Daoy (cell line): ENCODE measurements around the gene SEMA4B. TPM values are rescaled to one million over a fixed set of nuclear protein-coding genes. Genes with fewer than 3 reads are reported as not detected.
"Not testable (repeated sequence)": the region's sequence is repeated elsewhere in the genome, so short reads cannot be mapped to it uniquely, and the experiment has no call there.

Source experiments
- DNase-seq: peaks from one replicate; pipeline ENCODE4 v3.0.0-alpha.2; 2015; ENCODE audit warnings: low read depth
- total RNA-seq: library from RNA; depleted of rRNA; stranded (reverse); fragments of >200 nt; shearing (Covaris generic); gene quantifications from 2 replicates; pipeline ENCODE4 v1.2.3, GENCODE V29; 2014; rRNA removed

SEMA4B gene, protein sequence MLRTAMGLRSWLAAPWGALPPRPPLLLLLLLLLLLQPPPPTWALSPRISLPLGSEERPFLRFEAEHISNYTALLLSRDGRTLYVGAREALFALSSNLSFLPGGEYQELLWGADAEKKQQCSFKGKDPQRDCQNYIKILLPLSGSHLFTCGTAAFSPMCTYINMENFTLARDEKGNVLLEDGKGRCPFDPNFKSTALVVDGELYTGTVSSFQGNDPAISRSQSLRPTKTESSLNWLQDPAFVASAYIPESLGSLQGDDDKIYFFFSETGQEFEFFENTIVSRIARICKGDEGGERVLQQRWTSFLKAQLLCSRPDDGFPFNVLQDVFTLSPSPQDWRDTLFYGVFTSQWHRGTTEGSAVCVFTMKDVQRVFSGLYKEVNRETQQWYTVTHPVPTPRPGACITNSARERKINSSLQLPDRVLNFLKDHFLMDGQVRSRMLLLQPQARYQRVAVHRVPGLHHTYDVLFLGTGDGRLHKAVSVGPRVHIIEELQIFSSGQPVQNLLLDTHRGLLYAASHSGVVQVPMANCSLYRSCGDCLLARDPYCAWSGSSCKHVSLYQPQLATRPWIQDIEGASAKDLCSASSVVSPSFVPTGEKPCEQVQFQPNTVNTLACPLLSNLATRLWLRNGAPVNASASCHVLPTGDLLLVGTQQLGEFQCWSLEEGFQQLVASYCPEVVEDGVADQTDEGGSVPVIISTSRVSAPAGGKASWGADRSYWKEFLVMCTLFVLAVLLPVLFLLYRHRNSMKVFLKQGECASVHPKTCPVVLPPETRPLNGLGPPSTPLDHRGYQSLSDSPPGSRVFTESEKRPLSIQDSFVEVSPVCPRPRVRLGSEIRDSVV
- total RNA-seq, result 16.2 and 31.4 TPM in 2 replicates

DNA sequence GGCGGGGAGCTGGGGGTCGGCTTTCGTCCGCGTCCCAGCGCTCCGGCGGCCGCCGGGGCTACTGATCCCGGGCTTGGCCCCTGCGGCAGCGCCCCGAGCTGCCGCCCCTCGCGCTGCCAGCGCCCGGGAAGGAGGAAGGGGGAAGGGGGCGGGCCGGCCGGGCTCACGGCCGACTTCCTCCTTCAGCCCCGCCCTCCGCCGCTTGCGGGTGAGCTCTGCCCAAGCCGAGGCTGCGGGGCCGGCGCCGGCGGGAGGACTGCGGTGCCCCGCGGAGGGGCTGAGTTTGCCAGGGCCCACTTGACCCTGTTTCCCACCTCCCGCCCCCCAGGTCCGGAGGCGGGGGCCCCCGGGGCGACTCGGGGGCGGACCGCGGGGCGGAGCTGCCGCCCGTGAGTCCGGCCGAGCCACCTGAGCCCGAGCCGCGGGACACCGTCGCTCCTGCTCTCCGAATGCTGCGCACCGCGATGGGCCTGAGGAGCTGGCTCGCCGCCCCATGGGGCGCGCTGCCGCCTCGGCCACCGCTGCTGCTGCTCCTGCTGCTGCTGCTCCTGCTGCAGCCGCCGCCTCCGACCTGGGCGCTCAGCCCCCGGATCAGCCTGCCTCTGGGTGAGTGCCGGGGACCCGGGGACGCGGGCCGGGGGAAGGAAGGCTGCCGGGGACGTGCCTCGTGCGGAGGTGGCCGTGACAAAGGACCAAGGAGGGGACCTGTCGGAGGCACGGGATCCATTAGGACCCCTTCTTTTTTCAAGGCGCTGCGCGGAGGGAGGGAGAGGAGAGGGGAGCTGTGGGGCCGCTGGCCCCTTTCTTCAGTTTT, at the start of gene SEMA4B:
TSS of gene SEMA4B (plus strand) at position 201 of the 814 bp plus-strand sequence. CDS start at position 450, 249 bp downstream.
- peak; percentile 80 for DNase-seq

DNA sequence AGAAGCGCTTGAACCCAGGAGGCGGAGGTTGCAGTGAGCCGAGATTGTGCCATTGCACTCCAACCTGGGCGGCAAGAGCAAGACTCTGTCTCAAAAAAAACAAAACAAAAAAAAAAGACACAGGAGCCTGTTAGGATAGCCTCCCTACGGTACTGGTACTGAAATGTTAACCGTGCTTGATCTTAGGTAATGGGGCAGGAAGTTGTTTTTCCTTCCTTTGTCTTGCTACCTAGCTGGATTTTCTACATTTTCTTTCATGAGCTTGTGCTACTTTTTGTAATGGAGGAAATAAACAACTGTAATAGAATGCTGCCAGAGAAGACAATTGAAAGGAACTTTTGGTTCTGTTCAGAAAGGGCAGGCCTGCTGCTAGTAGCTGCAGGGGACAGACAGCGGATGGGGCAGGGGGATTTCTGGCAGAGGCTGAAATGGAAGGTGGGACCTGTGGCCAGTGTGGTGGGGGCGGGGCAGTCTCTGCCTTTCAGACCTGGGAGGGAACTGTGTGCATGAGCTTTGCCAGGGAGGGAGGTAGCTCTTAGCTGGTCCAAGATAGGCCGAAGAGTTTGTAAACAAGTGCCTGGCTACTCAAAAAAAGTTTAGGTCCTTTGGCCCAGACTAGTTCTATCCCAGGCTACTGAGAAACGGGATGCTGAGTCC, 49.0 kb upstream of the SEMA4B start:
- DNase-seq, result no peak

DNA sequence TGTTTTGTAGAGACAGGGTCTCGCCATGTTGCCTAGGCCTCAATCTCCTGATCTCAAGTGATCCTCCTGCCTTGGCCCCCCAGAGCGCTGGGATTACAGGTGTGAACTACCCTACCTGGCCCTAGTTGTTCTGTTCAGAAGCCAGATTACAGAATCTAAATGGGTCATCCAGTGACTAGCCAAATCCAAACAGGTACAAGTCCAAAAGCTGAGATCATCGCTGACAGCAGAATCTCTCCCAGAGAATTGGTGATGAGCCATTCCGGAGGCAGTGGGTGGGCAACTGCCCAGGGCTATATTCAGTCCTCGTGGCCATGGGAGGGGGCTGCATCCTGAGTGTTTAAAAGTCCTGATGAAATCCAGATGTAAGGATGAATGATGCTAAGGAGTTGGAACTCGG, 47.5 kb upstream of the SEMA4B start:
- no peak for DNase-seq

DNA sequence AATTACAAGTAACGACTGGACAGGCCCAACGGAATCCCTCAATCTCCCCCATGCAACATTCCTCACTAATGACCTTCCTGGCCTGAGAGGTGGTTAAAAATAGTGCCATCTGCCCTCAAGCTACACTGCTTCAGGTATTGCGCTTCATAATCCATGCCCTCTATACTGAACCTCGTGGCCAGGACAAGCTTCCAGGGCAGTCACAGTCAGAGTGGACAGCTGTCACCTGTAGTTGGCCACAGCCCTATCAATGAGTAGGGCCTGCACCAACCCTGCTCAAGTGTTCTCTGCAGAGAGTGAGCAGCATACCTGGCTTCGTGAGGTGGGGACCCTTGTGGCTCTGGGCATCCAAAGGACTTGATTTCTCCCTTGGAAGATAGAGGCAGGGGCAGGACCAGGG, 46.9 kb upstream of the SEMA4B start:
- no peak for DNase-seq

DNA sequence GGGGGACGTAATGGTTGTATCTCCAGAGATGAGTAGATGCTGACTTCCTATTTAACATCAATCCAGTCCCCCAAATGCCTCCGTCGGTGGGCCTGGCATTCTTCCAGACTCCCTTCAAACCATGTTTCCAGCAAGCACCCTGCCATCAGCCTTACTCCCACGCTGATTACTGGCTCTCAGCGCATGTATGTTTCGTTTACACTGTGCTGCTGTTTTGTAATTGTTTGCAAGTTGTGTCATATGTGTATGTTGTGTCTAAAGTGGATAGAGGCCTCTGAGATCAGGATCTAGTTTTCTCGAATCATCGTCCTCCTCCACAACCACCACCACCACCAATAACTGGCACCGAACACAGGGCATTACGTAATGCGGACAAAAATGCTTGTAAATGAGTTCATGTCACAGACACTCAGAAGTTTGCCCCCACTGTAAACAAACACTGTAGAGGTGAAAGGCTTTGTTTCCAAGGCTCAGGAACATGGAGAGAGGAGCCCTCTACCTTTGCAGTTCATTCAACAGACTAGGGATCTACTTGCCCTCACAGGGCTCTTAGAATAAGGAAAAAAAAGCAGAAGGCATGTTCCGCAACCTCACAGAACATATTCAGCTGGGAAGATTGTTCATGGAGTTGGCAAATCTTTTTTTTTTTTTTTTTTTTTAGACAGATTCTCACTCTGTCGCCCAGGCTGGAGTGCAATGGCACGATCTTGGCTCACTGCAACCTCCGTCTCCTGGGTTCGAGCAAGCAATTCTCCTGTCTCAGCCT, 46.1 kb upstream of the SEMA4B start:
- peak; percentile 94 for DNase-seq

DNA sequence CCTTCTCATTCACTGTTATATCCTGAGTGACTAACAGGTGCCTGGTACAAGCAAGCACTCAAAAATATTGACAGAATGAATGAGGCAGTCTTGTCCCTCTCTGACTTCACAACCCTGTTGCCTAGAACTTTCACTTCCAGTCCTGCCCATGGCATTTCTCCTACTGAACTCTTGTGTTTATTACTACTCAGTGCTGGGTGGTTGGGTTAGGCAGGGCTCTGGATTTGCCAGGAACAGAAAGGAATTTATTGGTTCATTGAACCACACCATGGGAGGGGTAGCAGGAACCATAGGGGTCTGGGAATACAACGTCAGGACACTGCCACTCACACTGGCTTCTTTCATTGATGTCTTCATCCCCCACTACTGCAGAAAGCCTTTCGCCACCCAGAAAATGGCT, 41.9 kb upstream of the SEMA4B start:
- DNase-seq, result no peak

DNA sequence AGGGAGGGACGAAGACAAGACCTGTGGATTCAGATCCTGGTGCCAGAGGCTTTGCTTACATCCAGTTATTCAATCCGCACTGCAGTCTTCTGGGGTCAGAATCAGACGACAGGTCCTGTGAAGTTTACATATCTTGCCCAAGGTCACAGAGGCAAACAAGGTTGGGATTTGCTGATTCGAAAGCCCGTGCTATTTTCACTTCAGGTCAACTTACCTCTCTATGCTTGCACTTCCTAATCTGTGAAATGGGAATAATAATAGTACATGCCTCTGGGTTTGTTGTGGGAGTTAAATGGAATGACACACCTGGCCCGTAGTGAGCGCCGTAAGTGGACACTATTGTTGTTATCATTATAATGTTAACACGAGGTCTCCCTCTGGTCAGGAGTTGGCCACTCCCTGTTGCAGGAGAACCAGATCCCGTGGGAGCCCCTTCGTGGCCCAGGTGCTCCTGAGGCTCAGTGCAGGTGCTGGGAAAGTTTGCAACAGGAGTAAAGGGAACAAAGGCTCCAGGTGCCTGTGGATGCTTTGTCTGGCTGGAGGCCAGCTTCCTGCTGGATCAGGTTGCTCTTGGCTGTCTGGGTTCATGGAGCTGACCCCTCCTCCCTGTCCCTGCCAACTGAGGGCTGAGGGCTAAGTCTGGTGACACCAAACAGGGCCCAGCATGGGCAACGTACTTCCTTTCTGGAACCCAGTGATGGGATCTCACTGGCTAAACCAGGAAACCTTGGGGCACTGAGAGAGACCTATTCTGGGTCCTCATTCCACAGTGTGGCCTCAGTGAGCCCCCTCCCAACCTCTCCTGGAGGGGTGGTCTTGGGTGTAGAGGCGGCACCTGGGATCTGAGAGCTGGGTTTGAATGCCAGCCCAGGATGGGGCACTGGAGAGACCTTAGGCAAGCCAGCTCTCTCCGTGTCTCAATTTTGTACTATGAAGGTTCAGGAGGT, 40.1 kb upstream of the SEMA4B start:
- DNase-seq, result no peak

DNA sequence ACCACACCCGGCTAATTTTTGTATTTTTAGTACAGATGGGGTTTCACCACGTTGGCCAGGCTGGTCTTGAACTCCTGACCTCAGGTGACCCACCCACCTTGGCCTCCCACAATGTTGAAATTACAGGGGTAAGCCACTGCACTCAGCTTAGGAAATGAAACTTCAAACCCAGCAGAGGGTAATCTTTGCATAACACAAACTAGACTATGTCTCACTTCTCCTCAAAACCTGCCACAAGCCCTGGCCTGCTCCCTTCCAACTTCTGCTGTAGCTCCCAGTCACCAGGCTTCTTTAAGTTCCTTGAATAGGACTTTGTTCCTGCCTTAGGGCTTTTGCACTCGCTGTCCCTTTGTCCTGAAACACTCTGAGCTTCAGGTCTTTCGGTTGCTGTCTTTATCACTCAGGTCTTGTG, 39.2 kb upstream of the SEMA4B start:
- no peak for DNase-seq

DNA sequence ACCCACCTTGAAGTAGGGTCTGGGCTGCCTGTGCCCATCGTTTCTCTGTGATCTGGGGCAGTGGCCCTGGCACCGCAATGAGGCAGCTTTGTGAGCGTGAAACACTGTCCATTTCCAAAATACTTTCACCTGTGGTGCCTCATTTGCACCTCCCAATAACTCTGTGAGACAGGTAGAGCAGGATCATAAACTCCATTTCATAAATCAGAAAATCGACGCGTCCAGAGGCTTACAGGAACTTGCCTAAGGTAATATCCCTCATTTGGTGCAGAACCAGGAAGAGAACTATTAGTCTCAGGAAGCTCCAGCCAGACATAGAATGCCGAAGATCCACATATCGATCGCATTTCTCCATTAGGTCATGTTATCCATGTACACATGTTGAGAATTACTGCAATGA, 38.2 kb upstream of the SEMA4B start:
- DNase-seq, result no peak

DNA sequence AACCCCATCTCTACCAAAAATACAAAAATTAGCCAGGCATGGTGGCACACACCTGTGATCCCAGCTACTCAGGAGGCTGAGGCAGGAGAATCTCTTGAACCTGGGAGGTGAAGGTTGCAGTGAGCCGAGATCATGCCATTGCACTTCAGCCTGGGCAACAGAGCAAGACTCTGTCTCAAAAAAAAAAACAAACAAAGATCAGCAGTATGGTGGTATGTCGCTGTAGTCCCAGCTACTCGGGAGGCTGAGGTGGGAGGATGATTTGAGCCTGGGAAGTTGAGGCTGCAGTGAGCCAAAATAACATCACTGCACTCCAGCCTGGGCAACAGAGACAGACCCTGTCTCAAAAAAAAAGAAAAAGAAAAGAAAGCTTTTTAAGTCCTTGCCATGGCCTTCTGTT, 36.9 kb upstream of the SEMA4B start:
- not testable (repeated sequence) for DNase-seq

DNA sequence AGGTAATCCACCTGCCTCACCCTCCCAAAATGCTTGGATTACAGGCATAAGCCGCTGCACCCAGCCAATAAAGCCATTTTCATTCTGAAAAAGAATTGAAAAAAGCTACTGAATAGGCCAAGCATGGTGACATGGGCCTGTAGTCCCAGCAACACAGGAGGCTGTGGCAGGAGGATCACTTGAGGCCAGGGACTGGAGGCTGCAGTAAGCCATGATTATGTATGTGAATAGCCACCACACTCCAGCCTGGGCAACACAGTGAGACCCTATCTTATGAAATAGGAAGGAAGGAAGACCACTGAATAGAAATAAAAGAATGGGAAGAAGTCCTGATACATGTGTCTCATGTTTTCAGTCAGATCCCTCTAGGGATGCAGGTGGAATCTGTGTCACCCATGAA, 36.0 kb upstream of the SEMA4B start:
- DNase-seq, result no peak

DNA sequence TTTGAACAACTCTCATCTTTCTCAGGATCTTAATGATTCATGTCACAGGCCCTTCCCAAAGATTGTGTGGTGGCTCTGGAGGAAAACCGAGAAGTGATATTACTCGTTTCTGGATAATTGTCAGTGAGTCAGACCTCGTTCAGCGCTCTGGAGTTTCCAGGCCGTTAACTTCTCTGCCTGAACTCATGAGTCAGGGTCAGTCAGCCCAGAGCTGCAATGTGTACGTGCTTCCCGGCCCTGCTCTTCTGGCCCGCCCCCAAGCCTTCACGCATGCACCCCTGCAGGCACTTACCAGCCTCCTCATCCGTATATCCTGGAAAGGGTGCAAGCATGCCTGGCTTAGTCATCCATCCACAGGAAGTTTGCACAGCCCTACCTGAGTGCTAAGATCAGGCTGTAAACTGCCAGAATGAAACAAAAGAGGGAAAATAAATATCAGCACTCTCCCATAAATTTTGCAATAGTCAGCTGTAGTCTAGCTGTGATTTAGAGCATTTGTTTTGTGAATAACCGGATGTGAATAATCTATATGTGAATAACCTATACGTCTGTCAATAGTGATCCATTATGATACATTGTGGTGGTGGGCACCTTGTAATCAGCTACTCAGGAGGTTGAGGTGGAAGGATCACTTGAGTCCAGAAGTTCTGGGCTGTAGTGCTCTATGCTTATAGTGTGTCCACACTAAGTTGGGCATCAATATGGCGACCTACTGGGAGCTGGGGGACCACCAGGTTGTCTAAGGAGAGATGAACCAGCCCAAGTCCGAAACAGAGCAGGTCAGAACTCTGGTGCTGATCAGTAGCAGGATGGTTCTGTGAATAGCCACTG, 35.3 kb upstream of the SEMA4B start:
- peak; percentile 100 for DNase-seq

DNA sequence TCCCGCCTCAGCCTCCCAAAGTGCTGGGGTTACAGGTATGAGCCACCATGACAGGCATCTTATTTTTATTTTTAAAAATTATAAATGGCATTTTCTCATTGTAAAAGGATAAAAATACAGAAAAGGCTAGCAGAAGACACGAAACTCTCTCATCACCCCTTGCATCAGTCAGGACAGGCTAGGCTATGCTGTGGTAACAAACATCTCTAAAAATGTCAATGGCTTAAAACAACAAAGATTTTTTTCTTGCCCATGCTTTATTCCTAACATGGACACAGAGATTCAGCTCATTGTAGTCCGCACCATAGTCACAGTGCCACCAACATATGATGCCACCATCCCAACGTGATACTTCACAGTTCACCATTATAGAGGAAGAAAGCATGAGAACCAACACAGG, 34.0 kb upstream of the SEMA4B start:
- DNase-seq, result no peak

DNA sequence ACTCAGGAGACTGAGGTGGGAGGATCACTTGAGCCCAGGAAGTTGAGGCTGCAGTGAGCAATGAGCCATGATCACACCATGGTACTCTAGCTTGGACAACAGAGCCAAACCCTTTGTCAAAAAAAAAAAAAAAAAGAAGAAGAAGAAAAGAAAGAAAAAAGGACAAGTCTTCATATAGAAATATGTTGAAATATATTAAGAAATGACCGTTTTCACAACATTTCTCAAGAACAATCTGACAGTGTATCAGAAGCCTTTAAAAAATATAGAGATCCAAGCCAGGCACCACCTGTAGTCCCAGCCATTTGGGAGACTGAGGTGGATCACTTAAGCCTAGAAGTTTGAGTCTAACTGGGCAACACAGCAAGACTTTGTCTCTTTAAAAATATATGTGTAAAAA, 29.5 kb upstream of the SEMA4B start:
- no peak for DNase-seq

DNA sequence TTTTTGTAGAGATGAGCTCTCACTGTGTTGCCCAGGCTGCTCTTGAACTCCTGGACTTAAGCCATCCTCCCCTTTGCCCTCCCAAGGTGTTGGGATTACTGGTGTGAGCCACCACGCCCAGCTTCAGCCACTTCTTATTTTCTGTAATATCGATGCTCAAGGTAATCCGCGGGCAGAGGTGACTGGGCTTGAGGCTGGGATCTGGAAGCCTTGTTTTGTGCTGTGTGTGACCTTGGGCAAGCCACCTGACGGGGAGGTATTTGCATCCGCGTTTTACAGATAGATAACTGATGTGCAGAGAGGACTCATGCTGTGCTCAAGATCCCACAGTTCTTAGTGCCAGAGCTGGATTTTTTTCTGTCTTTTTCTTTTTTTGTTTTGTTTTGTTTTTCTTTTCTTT, 27.8 kb upstream of the SEMA4B start:
- DNase-seq, result no peak

DNA sequence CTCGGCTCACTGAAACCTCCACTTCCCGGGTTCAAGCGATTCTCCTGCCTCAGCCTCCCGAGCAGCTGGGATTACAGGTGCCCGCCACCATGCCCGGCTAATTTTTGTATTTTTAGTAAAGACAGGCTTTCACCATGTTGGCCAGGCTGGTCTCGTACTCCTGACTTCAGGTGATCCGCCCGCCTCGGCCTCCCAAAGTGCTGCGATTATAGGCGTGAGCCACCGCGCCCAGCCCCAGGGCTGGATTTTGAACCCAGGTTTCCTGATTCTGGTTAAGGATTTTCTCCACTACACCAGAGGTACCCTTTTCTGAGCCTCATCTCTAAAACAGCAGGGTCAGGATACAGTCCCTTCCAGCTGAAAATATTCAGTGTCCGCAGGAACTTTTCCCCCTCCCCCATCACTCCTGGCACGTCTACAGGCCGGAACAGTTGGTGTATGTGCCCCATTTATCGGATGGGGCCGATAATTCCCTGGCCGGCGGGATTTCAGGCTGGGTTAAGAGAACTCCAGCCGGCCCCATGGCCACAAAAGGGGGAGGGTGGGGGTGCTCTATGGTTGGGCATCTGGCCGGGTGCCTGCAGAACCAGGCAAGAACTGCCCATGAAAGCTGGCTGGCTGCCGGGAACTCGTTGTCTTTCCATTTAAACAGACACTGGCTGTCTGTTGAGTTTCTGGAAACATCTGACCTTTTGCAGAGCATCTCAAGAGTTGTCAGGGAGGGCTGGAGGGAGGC, 26.8 kb upstream of the SEMA4B start:
- DNase-seq, result no peak

DNA sequence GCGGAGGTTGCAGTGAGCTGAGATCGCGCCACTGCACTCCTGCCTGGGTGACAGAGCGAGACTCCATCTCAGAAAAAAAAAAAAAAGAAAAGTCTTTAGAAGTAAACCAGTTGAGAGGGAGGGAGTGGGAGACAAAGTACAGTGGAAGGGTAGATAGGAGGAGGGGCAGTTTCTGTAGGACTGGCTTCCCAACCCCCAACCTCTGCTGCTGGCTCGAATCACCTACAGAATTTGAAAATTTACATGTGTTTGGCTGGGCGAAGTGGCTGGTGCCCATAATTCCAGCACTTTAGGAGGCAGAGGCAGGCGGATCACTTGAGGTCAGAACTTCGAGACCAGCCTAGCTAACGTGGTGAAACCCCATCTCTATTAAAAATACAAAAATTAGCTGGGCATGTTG, 24.1 kb upstream of the SEMA4B start:
- no peak for DNase-seq
